HepG2 (cell line): ENCODE data around the gene STYK1. TPM values are rescaled to one million over a fixed set of nuclear protein-coding genes. Genes with fewer than 3 reads are reported as not detected.

ENCODE experiments used
- ATAC-seq: fragments of 200-7000 bp; cut with Tn5 transposase; 3 replicates; pipeline ENCODE4 v1.9.1; 2020; ENCODE audit warnings: mild to moderate bottlenecking, moderate library complexity
- BruUV-seq: library from RNA; stranded (reverse); fragments of 400-500 nt; replicated peaks from 2 replicates; lab custom pipeline; 2021; lab: Mats Ljungman, UMichigan
- CTCF ChIA-PET: fragments of 300-600 bp; formaldehyde crosslinking; extraction: SDS; loops from one replicate; lab custom pipeline; 2021; ENCODE audit warnings: low total read pairs, inconsistent platforms, low intra/inter-chr PET ratio; lab: Yijun Ruan, JAX
- POLR2A ChIA-PET: fragments of 350-600 bp; sonication (Branson Sonifier 250); formaldehyde crosslinking; loops from one replicate; lab custom pipeline; 2020; ENCODE audit warnings: antibody characterized with exemption, inconsistent platforms; lab: Yijun Ruan, JAX
- DNase-seq: peaks from one replicate; pipeline ENCODE4 v3.0.0-alpha.2; 2015; ENCODE audit warnings: low spot score
- FAIRE-seq: peaks from 3 replicates; lab custom pipeline; 2011; peaks lifted over from hg19 to GRCh38; lab: Jason Lieb, UNC
- H2AFZ ChIP-seq: one replicate; pipeline ENCODE4 v1.6.1; 2011; ENCODE audit warnings: low read length, inconsistent platforms
- H3K27ac ChIP-seq: fragments of 300-600 bp; 3 replicates; pipeline ENCODE4 v1.8.0; 2011; ENCODE audit warnings: mixed run types, mild to moderate bottlenecking, mixed read lengths, low read length, inconsistent platforms; ENCODE audit not compliant: insufficient read depth; ENCODE audit errors: extremely low read length
- H3K27me3 ChIP-seq, 2 experiments: fragments of 200-600 bp in 1 of 2; 2 replicates in 1 of 2; 3 replicates in 1 of 2; pipeline versions ENCODE4 v1.6.0 to v1.8.0; 2011; ENCODE audit warnings: low read length in 2 of 2, mild to moderate bottlenecking in 2 of 2, moderate library complexity in 2 of 2, inconsistent platforms in 1 of 2; ENCODE audit not compliant: insufficient read depth in 2 of 2, control insufficient read depth in 1 of 2
- H3K36me3 ChIP-seq, 2 experiments: fragments of 200-600 bp in 1 of 2; replicated peaks in 1 of 2; 2 replicates in 1 of 2; 3 replicates in 1 of 2; pipeline versions ENCODE4 v1.5.1 to v1.8.0; 2011; ENCODE audit warnings: low read length in 2 of 2, inconsistent platforms in 1 of 2; ENCODE audit not compliant: insufficient read depth in 2 of 2, control insufficient read depth in 1 of 2
- H3K4me1 ChIP-seq: 2 replicates; pipeline ENCODE4 v1.5.1; 2012; ENCODE audit warnings: low read length, inconsistent platforms; ENCODE audit not compliant: insufficient read depth
- H3K4me2 ChIP-seq: 2 replicates; pipeline ENCODE4 v1.6.0; 2011; ENCODE audit warnings: low read depth, low read length, inconsistent platforms
- H3K4me3 ChIP-seq, 3 experiments: fragments of 200-600 bp in 1 of 3; sonication (generic), shearing (Covaris generic) in 1 of 3; replicated peaks in 1 of 3; 2 replicates each; pipeline ENCODE4 v1.5.1; 2011 to 2016; ENCODE audit warnings: low read length in 3 of 3, inconsistent platforms in 2 of 3, low read depth in 2 of 3, mild to moderate bottlenecking in 2 of 3, control low read depth in 1 of 3, mixed read lengths in 1 of 3; ENCODE audit not compliant: insufficient read depth in 1 of 3
- H3K79me2 ChIP-seq: one replicate; pipeline ENCODE4 v1.6.1; 2011; ENCODE audit warnings: low read length, inconsistent platforms; ENCODE audit not compliant: insufficient read depth
- H3K9ac ChIP-seq: 2 replicates; pipeline ENCODE4 v1.6.0; 2011; ENCODE audit warnings: mild to moderate bottlenecking, low read depth, low read length, inconsistent platforms; ENCODE audit not compliant: insufficient read depth
- H3K9me3 ChIP-seq: 2 replicates; pipeline ENCODE4 v1.5.1; 2012; ENCODE audit warnings: mild to moderate bottlenecking, low read length
- H4K20me1 ChIP-seq: 2 replicates; pipeline ENCODE4 v1.6.0; 2011; ENCODE audit warnings: inconsistent platforms, mild to moderate bottlenecking, low read length, moderate library complexity; ENCODE audit not compliant: insufficient read depth
- ZHX2 ChIP-seq, 2 experiments: sonication (generic) in 1 of 2; formaldehyde crosslinking in 1 of 2; IDR thresholded peaks; 2 replicates each; pipeline versions ENCODE4 v1.6.1 to v1.9.0; 2014 to 2022; ENCODE audit warnings: antibody characterized with exemption in 1 of 2, borderline replicate concordance in 1 of 2, inconsistent platforms in 1 of 2, low read depth in 1 of 2, missing genetic modification reagents in 1 of 2
- ZNF609 ChIP-seq: sonication (generic); formaldehyde crosslinking; IDR thresholded peaks from 2 replicates; pipeline ENCODE4 v1.4.0; 2020; ENCODE audit warnings: mild to moderate bottlenecking, missing genetic modification reagents, borderline replicate concordance
- WGBS: methylation state at CpG from one replicate; pipeline ENCODE4 v1.1.6; 2017; ENCODE audit warnings: low lambda C conversion rate; 5-methylcytosine and 5-hydroxymethylcytosine counted together
- in situ Hi-C: cut with HindIII; loops from 2 replicates; pipeline ENCODE4 v1.10.0; 2017; ENCODE audit warnings: low pct_unique_long_range_greater_than_20kb; ENCODE audit not compliant: extremely low pct_ligation_motif_present
- intact Hi-C: fragments of 100-400 bp; cut with micrococcal nuclease; formaldehyde crosslinking; loops from one replicate; pipeline ENCODE4 v1.10.0; 2022; ENCODE audit not compliant: unreplicated experiment
- polyA plus RNA-seq, 8 experiments: library from polyadenylated mRNA; depleted of rRNA in 3 of 8; stranded (reverse) in 7 of 8; unstranded in 1 of 8; fragments of >200 nt; fragmentation: Illumina TruSeq in 4 of 8; extraction: Trizol in 4 of 8; gene quantifications; 2 replicates each; pipeline versions ENCODE4 v1.2.1 to v1.2.3, GENCODE V29; 2011 to 2016; ENCODE audit warnings: low read depth in 4 of 8, missing spikeins in 1 of 8, mixed read lengths in 1 of 8; ENCODE audit not compliant: insufficient read depth in 1 of 8
- total RNA-seq, 5 experiments: library from RNA; depleted of rRNA; stranded (reverse); fragments of >200 nt; fragmentation: Illumina TruSeq; extraction: Trizol; gene quantifications; 2 replicates each; pipeline ENCODE4 v1.2.3, GENCODE V29; 2016; ENCODE audit warnings: low read depth in 1 of 5

Gene STYK1
- total and polyA plus RNA-seq, 2 of the 13 experiments (the other 11 are each of a cell fraction or from before 2014, with no cell fraction given), result not detected

GRCh38 chr12:10620078-10620779 is 53.6 kb downstream of the STYK1 start:
- no TSS peak for BruUV-seq
- no peaks in the 10 kb centered on the region for H4K20me1 ChIP-seq
- H3K4me1 ChIP-seq, result no peaks in the 10 kb centered on the region
- H3K27me3 ChIP-seq, result 0 out of 5 replicates have a peak, but pooled peaks cover 0 to 13% of the 10 kb centered on the region in 2 experiments
- no peak overlapping the region for H2AFZ ChIP-seq
- H3K36me3 ChIP-seq, result no peaks in the 10 kb centered on the region
- TF ChIP-seq ZHX2 (IDR thresholded peaks at IDR 0.05; ENCODE audit: low read depth), result no peak
- TF ChIP-seq ZHX2 (CRISPR knock-in tag; IDR thresholded peaks at IDR 0.05; ENCODE audit: borderline replicate concordance), result no peak
- no peak for TF ChIP-seq ZNF609 (CRISPR knock-in tag)
- ChIA-PET POLR2A (no interaction called here), CTCF (no interaction called here)
- FAIRE-seq (no peak), ATAC-seq (no peak), DNase-seq (no peak)
- 3% methylated on average over 3 of the region's 10 CpGs for WGBS
- intact Hi-C loops (no loop called here), in situ Hi-C loops (no loop called here)
- no peaks in the 10 kb centered on the region for H3K9me3 ChIP-seq
- H3K9ac ChIP-seq, result no peak overlapping the region
- H3K27ac ChIP-seq, result no peak overlapping the region
- no peaks in the 10 kb centered on the region for H3K79me2 ChIP-seq
- H3K4me3 ChIP-seq, result no peak overlapping the region
- no peak overlapping the region for H3K4me2 ChIP-seq
